Body of pancreas (tissue), 4 donors: ENCODE results near the gene DIS3L2. TPM values are rescaled to one million over a fixed set of nuclear protein-coding genes. Genes with fewer than 3 reads are reported as not detected.

ENCODE experiments used
- ATAC-seq: fragments of 150-250 bp; one replicate; pipeline ENCODE4 v1.9.1; 2016
- DNase-seq, 4 donors: peaks; one replicate each; pipeline ENCODE4 v3.0.0-alpha.2; 2019
- H3K27ac ChIP-seq, 4 donors: fragments of 200-600 bp; sonication (generic); 1 replicate in 3 of 4; 2 replicates in 1 of 4; pipeline versions ENCODE4 v1.5.1 to v1.6.1; 2016 to 2019; ENCODE audit warnings: mild to moderate bottlenecking in 1 of 4, mixed read lengths in 1 of 4, moderate library complexity in 1 of 4
- H3K27me3 ChIP-seq, 2 donors: fragments of 200-600 bp; sonication (generic); one replicate each; pipeline ENCODE4 v1.6.0; 2016; ENCODE audit warnings: mild to moderate bottlenecking in 1 of 2
- H3K36me3 ChIP-seq, 2 donors: fragments of 200-600 bp; sonication (generic); replicated peaks in 1 of 2; 2 replicates each; pipeline ENCODE4 v1.5.1; 2016; ENCODE audit warnings: low read depth in 2 of 2; ENCODE audit not compliant: insufficient read depth in 1 of 2
- H3K4me1 ChIP-seq: fragments of 200-600 bp; sonication (generic); one replicate; pipeline ENCODE4 v1.6.0; 2016
- H3K4me3 ChIP-seq, 2 donors: fragments of 200-600 bp; sonication (generic); 1 replicate in 1 of 2; 2 replicates in 1 of 2; pipeline ENCODE4 v1.5.1; 2016 to 2019
- H3K9me3 ChIP-seq, 3 donors: fragments of 200-600 bp; sonication (generic); 1 replicate in 2 of 3; 2 replicates in 1 of 3; pipeline ENCODE4 v1.5.1; 2016
- CTCF ChIP-seq, 7 experiments: fragments of 450-650 bp in 4 of 7; fragments of 200-600 bp in 3 of 7; sonication (generic) in 3 of 7; IDR thresholded peaks; one replicate each; pipeline ENCODE4 v1.5.1; 2016 to 2019; ENCODE audit warnings: antibody characterized with exemption in 7 of 7
- POLR2A ChIP-seq, 3 donors: fragments of 450-650 bp; IDR thresholded peaks; one replicate each; pipeline ENCODE4 v1.6.1; 2016; ENCODE audit warnings: antibody characterized with exemption in 3 of 3, mild to moderate bottlenecking in 2 of 3
- WGBS, 2 donors: methylation state at CpG; one replicate each; pipeline ENCODE4 v1.1.5; 2017; 5-methylcytosine and 5-hydroxymethylcytosine counted together
- intact Hi-C: fragments of 100-400 bp; cut with DNase I; formaldehyde crosslinking; loops from one replicate; pipeline ENCODE4 v1.15.1; 2023
- total RNA-seq, 2 donors: library from RNA; depleted of rRNA; stranded (reverse); fragments of >200 nt; gene quantifications; one replicate each; pipeline ENCODE4 v1.1.0, GENCODE V29; 2016

Gene DIS3L2
- total RNA-seq, 2 donors from 2014 or later, result 27.8 to 113 TPM

DNA sequence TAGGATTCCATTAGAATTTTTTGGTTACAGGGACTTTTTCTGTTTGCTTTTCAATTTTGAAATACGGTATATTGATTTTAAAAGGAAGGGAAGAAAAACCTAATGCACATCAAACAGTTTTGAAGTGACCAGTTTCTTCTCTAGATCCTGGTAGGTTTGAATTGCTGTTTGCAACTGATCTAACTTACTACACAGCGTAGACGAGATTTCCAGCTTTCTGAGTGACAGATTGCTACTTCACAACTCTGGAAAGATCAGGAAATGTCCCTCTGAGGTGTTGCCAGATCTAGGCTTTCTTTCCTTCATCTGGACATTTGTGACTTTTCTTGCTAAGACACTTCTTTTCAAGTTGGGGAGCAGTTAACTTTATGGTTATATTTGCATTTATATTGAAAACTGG, 112.2 kb downstream of the DIS3L2 start:
- no peak for TF ChIP-seq CTCF (IDR thresholded peaks at IDR 0.05)
- TF ChIP-seq POLR2A (IDR thresholded peaks at IDR 0.05), result no peak
- intact Hi-C loops, result no loop called here
- H3K4me1 ChIP-seq, result peaks cover 5% of the 10 kb centered on the region
- H3K27me3 ChIP-seq, result no peaks in the 10 kb centered on the region
- no peaks in the 10 kb centered on the region for H3K36me3 ChIP-seq
- H3K4me3 ChIP-seq, result no peak overlapping the region
- WGBS, 2 donors, result 45 to 57% methylated on average over 3 of the region's 3 CpGs
- no peaks in the 10 kb centered on the region for H3K9me3 ChIP-seq
- ATAC-seq (no peak), DNase-seq (no peak)
- H3K27ac ChIP-seq, result no peak overlapping the region

DNA sequence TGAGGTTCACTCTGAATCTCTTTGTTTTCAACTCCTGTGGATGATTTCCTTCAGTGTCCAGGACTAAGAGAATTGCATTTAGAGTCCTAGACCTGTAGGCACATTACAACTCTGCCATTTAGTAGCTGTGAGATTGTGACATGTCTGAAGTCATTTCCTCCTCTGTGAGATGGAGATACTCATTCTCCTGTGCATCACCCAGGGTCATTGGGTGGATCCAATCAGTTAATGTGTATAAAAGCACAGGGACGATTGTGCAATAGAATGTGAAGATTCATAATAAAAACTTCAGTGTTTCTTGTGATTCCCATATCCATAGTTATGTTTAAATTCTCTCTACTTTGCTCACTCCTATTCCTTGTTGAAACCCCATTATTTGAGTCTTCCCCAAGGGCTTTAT, 113.6 kb downstream of the DIS3L2 start:
- Histone ChIP-seq H3K27ac (no peak overlapping the region), H3K9me3 (no peaks in the 10 kb centered on the region), H3K4me1 (peaks cover 5% of the 10 kb centered on the region), H3K36me3 (no peaks in the 10 kb centered on the region), H3K4me3 (no peak overlapping the region), H3K27me3 (no peaks in the 10 kb centered on the region)
- TF ChIP-seq CTCF (IDR thresholded peaks at IDR 0.05) (no peak), POLR2A (IDR thresholded peaks at IDR 0.05) (no peak)
- ATAC-seq (no peak), DNase-seq (no peak)
- WGBS, 2 donors, result 53 to 63% methylated on average over 1 of the region's 1 CpG
- intact Hi-C loops, result no loop called here

DNA sequence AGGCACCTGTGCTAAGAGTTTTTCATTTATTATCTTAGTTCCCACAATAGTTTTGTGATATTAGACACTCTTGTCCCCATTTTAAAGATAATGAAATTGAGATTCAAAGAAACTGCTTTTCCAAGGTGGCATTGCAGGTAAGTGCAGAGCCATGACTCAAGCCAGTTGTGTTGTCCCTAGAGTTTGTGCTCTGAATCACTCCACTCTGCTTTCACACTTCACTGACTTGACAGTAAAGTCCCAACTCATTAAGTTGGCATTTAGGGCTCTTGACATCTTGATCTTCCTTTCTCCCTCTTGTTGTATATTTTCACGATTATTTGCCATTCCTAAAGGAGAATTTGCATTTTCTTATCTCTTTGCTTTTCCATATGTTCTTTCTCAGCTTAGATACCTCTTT, 114.3 kb downstream of the DIS3L2 start:
- Histone ChIP-seq H3K9me3 (no peaks in the 10 kb centered on the region), H3K4me3 (no peak overlapping the region), H3K4me1 (peaks cover 5% of the 10 kb centered on the region), H3K27ac (no peak overlapping the region), H3K27me3 (no peaks in the 10 kb centered on the region), H3K36me3 (no peaks in the 10 kb centered on the region)
- ATAC-seq (no peak), DNase-seq (no peak)
- TF ChIP-seq POLR2A (IDR thresholded peaks at IDR 0.05), result no peak
- TF ChIP-seq CTCF (IDR thresholded peaks at IDR 0.05), result no peak
- intact Hi-C loops, result no loop called here
- WGBS, 2 donors, result 72 to 76% methylated on average over 1 of the region's 1 CpG

GRCh38 chr2:232076272-232076671, 114.8 kb downstream of the DIS3L2 start:
- Histone ChIP-seq H3K9me3 (no peaks in the 10 kb centered on the region), H3K27ac (no peak overlapping the region), H3K36me3 (no peaks in the 10 kb centered on the region), H3K4me1 (peaks cover 5% of the 10 kb centered on the region), H3K4me3 (no peak overlapping the region), H3K27me3 (no peaks in the 10 kb centered on the region)
- DNase-seq (no peak), ATAC-seq (no peak)
- intact Hi-C loops, result no loop called here
- TF ChIP-seq CTCF (IDR thresholded peaks at IDR 0.05), result no peak
- no peak for TF ChIP-seq POLR2A (IDR thresholded peaks at IDR 0.05)
- 91 to 95% methylated on average over 1 of the region's 1 CpG for WGBS, 2 donors

GRCh38 chr2:232076736-232077135, 115.2 kb downstream of the DIS3L2 start:
- Histone ChIP-seq H3K9me3 (no peaks in the 10 kb centered on the region), H3K27me3 (no peaks in the 10 kb centered on the region), H3K36me3 (no peaks in the 10 kb centered on the region), H3K4me3 (no peak overlapping the region), H3K4me1 (peaks cover 5% of the 10 kb centered on the region), H3K27ac (no peak overlapping the region)
- DNase-seq (no peak), ATAC-seq (no peak)
- WGBS, 2 donors, result 92 to 94% methylated on average over 3 of the region's 3 CpGs
- TF ChIP-seq CTCF (IDR thresholded peaks at IDR 0.05) (no peak), POLR2A (IDR thresholded peaks at IDR 0.05) (no peak)
- intact Hi-C loops, result no loop called here
